ENCODE data around the gene SKAP1.

Gene SKAP1

GRCh38 chr17:48134912-48135480 is 295.0 kb downstream of the SKAP1 start:
- peak; percentile 33 for DNase-seq

- DNase-seq = no peak
Measured at GRCh38 chr17:48132385-48132784, 297.6 kb downstream of the SKAP1 start.

GRCh38 chr17:48131216-48131824 is 298.7 kb downstream of the SKAP1 start:
- peak; percentile 95 for DNase-seq

- peak; percentile 99 for DNase-seq
Measured at GRCh38 chr17:48129981-48130380, 300.0 kb downstream of the SKAP1 start.

GRCh38 chr17:48128400-48128799 is 301.6 kb downstream of the SKAP1 start:
- peak; percentile 93 for DNase-seq

- peak; percentile 63 for DNase-seq
Measured at GRCh38 chr17:48127371-48128051, 302.5 kb downstream of the SKAP1 start.

- DNase-seq = no peak
Measured at GRCh38 chr17:48126532-48126850, 303.5 kb downstream of the SKAP1 start.

GRCh38 chr17:48125829-48126531 is 304.0 kb downstream of the SKAP1 start:
- peak; percentile 74 for DNase-seq

GRCh38 chr17:48123776-48124388 is 306.1 kb downstream of the SKAP1 start:
- no peak for DNase-seq

- peak; percentile 21 for DNase-seq
Measured at GRCh38 chr17:48123111-48123510, 306.9 kb downstream of the SKAP1 start.

- no peak for DNase-seq
Measured at GRCh38 chr17:48122665-48123045, 307.4 kb downstream of the SKAP1 start.

- no peak for DNase-seq
Measured at GRCh38 chr17:48121923-48122664, 307.9 kb downstream of the SKAP1 start.

- no peak for DNase-seq
Measured at GRCh38 chr17:48113201-48113676, 316.8 kb downstream of the SKAP1 start.

GRCh38 chr17:48111937-48112241 is 318.1 kb downstream of the SKAP1 start:
- no peak for DNase-seq

- peak; percentile 80 for DNase-seq
Measured at GRCh38 chr17:48110761-48111160, 319.3 kb downstream of the SKAP1 start.

- peak; percentile 95 for DNase-seq
Measured at GRCh38 chr17:48107137-48108055, 322.6 kb downstream of the SKAP1 start, which contains the start of gene SNX11. SNX11 (plus strand) TSS chr17:48107766; CDS start chr17:48112044, 4,278 bp downstream.

- DNase-seq = peak; percentile 53
Measured at GRCh38 chr17:48106802-48107136, 323.2 kb downstream of the SKAP1 start.

- no peak for DNase-seq
Measured at GRCh38 chr17:48104440-48104839, 325.6 kb downstream of the SKAP1 start.

- DNase-seq = no peak
Measured at GRCh38 chr17:48102798-48103715, 327.0 kb downstream of the SKAP1 start.

- DNase-seq = no peak
Measured at GRCh38 chr17:48102043-48102750, 327.8 kb downstream of the SKAP1 start.
